NK-92 (cell line): Measurements from ENCODE around the gene TRIP6.

Experiments used
- DNase-seq: peaks from one replicate; lab custom pipeline; 2025; ENCODE audit not compliant: unreplicated experiment; lab: John Stamatoyannopoulos, UW

TRIP6 gene

GRCh38 chr7:100873599-100874299 lies 6.6 kb downstream of the TRIP6 start:
- DNase-seq: no peak

DNA sequence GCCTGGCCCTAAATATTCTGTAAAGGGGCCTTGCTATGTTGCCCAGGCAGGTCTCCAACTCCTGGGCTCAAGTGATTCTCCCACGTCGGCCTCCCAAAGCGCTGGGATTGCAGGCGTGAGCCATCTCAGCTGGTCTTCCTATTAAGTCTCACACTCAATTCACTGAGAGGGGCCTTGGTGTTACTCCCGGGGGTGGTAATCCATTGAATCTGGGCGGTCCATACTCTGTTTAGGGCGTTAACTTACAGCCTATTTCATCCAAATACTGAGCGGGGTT lies 7.1 kb downstream of the TRIP6 start:
- no peak for DNase-seq

DNA sequence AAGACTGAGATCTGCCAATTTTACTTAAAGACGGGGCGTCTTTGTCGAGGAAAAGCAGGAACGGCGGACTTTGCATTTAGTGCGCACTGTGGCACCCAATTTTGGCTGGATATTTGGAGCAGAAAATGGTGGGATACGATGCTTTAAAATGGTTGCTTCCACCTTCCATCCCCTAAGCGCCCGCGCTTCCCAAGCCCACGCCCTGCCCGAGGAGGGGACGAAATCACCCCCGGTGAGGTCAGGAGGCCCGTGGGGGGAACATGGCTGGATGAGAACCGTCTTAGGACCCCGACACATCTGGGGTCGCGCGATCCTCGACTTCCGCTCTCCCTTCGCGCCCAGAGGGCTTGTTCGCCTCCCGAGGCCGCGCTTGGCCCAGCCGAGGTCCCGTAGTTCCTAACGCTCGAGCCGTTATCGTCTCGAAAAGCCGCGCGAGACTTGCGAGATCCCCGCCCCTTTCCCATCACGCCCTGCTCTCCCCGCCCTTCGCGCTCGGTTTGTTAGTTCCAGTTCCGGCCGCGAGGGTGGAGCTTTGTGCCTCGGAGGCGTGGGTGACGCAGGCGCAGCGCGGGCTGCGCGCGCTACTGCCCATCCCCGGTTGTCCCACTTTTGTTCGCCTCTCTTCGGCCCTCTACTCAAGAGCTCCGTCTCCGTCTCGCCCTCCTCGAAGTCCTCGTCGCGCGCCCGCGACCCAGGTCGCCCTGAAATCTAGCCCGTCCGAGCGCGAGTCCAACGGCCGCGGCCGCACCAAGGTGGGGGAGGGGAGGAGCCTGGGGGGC lies 7.6 kb downstream of the TRIP6 start, which contains the start of gene SRRT:
SRRT (plus strand) TSS at position 527 of the 779 bp plus-strand sequence. CDS start 488 bp downstream, outside the sequence.
- peak; percentile 94 for DNase-seq

DNA sequence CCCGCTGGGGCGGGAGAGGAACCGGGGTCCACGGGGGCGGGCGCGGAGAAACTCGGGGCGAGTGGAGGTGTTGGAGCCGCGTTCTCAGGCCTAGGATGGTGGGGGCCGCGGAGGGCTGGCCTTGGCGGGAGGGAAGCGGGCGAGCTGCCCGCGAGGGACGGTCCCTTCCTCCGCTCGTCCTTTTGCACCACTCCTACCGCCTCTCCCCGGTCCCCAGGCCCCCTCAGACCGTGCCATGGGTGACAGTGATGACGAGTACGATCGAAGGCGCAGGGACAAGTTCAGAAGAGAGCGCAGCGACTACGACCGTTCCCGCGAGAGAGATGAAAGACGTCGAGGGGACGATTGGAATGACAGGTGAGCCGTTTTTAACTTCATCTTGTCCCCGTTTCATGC lies 8.2 kb downstream of the TRIP6 start:
- no peak for DNase-seq

DNA sequence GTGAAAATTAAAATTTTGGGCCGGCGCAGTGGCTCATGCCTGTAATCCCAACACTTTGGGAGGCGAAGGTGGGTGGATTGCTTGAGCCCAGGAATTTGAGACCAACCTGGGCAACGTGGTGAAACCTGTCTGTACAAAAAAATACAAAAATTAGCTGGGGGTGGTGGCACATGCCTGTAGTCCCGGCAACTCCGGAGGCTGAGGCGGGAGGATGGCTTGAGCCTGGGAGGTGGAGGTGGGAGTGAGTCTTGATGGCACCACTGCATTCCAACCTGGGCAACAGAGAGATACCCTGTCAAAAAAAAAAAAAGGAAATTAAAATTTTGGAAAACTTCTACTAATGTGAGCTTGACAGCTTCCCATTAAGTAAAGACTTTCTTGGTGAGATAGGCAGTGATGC lies 10.8 kb downstream of the TRIP6 start:
- no peak for DNase-seq

DNA sequence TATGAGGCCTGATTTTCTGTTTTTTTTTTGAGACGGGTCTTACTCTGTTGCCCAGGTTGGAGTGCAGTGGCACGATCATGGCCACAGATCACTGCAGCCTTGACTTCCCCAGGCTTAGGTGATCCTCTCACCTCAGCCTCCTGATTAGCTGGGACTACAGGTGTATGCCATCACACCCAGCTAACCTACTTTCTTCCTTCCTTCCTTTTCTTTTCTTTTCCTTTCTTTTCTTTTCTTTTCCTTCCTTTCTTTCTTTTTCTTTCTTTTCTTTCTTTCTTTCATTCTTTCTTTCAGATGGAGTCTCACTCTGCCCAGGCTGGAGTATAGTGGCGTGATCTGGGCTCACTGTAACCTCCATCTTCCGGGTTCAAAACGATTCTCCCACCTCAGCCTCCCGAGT lies 11.5 kb downstream of the TRIP6 start:
- DNase-seq: no peak

GRCh38 chr7:100879685-100880261 lies 12.6 kb downstream of the TRIP6 start:
- no peak for DNase-seq

GRCh38 chr7:100880645-100881044 lies 13.5 kb downstream of the TRIP6 start:
- no peak for DNase-seq

- no peak for DNase-seq
Measured at GRCh38 chr7:100881136-100881535, 13.9 kb downstream of the TRIP6 start.

DNA sequence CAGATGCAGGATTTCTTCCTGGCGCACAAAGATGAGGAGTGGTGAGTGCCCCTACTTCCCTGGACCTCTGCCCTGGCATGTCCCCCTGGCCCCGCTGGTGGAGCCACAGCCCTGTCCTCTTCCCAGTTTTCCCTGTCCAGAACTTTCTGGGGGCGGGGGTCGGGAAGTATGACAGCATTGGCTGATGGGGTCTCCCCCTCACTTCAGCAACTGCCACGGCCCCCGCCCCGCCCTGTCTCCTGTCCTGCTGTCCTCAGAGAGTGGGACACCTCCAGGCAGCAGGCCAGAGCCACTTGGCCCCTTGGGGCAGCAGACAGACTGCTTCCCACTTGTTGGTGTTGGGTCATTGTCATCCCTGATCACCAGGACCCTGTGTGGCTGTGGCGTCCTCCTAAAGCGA lies 15.0 kb downstream of the TRIP6 start:
- DNase-seq: no peak

GRCh38 chr7:100882785-100883526 lies 15.8 kb downstream of the TRIP6 start:
- DNase-seq: no peak

GRCh38 chr7:100884736-100885439 lies 17.7 kb downstream of the TRIP6 start:
- DNase-seq: no peak

DNA sequence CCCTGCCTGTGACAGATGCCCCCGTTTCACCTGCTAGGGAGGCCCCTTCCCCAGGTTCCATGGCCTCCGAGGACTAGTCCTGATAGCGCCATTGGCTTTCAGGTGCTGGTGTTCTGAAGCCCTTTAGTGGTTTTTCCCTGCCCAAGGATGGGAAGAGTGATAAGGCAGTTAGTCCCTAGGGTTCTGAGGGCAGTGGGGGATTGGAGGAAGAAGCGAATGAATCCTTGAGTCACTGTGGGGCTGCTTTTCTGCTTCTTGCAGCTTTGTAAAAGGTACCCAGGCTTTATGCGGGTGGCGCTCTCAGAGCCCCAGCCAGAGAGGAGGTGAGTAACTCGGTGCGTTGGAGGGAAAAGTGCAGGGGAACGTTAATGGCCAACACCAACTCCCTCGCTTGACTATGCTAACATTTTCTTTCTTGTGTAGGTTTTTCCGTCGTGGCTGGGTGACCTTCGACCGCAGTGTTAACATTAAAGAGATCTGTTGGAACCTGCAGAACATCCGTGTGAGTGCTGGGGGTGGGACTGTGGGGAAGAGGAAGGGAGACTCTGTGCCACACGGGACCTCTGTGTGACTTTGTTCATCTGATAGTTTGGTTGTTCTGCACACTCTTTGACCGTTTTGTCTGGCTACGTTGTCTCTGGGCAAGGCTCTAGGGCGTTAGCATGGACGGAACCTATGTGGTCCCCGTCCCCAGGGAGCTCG lies 18.4 kb downstream of the TRIP6 start:
- no peak for DNase-seq

DNA sequence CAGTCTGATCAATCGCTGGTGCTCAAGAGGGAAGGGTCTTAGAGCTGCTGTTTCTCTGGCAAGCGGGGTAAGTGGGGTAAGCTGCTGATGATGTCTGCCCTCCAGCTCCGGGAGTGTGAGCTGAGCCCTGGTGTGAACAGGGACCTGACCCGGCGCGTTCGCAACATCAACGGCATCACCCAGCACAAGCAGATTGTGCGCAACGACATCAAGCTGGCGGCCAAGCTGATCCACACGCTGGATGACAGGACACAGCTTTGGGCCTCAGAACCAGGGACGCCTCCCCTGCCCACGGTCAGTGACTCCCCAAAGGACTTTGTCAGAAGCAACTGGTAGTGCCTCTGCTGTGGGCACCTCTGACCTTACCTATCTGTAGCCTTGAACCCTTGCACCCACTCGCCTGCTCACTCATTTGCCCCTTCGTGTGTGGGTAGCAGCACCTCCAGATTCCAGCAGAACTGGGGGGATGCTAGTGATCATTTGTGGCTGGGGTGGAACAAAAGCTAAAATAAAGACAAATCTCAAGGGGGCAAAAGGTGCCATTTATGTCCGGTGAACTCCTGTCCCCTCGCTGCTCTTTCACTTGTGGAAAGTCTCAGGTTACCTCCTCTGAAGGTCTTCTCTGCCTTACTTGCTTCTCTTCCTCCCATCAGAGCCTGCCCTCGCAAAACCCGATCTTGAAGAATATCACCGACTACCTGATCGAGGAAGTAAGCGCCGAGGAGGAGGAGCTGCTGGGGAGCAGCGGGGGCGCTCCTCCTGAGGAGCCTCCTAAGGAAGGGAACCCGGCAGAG lies 19.2 kb downstream of the TRIP6 start:
- no peak for DNase-seq

DNA sequence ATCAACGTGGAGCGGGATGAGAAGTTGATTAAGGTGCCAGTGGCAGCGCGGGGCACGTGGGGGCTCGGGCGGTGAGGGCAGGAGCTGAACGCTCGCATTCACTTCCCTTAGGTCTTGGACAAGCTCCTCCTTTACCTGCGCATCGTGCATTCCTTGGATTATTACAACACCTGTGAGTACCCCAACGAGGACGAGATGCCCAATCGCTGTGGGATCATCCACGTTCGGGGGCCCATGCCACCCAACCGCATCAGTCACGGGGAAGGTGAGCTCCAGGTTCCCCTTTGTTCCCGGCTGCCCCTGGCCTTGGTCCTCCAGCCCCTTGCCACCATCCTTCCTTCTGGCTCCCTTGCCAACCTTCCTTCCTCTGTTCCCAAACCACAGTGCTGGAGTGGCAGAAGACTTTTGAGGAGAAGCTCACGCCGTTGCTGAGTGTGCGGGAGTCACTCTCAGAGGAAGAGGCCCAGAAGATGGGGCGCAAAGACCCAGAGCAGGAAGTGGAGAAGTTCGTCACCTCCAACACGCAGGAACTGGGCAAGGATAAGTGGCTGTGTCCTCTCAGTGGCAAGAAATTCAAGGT lies 19.8 kb downstream of the TRIP6 start:
- no peak for DNase-seq

DNA sequence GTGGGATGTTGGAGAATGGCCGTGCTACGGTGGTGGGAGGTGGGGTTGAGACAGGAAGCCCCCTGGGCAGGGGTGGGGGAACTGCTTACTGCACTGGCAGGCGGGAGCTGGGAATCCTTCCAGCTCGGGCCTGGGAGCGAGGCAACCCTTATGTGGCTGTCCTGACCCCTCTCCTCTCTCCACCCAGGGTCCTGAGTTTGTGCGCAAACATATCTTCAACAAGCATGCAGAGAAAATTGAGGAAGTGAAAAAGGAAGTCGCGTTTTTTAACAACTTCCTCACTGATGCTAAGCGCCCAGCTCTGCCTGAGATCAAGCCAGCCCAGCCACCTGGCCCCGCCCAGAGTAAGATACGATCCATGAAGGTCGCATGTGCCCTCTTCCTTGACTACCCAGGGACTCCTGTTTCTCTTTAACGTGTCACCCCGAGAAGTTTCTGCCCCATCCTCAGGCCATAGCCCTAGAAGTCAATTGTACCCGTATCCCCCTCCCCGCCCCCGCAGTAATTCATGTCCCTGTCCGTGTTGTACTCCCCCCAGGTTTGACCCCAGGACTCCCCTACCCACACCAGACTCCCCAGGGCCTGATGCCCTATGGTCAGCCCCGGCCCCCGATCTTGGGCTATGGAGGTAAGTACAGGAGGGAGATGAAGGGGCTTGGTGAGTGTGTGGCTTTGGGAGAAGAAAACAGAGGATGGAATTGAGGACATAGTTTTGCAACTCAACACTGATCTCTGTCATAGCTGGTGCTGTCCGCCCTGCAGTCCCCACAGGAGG lies 20.5 kb downstream of the TRIP6 start:
- no peak for DNase-seq

DNA sequence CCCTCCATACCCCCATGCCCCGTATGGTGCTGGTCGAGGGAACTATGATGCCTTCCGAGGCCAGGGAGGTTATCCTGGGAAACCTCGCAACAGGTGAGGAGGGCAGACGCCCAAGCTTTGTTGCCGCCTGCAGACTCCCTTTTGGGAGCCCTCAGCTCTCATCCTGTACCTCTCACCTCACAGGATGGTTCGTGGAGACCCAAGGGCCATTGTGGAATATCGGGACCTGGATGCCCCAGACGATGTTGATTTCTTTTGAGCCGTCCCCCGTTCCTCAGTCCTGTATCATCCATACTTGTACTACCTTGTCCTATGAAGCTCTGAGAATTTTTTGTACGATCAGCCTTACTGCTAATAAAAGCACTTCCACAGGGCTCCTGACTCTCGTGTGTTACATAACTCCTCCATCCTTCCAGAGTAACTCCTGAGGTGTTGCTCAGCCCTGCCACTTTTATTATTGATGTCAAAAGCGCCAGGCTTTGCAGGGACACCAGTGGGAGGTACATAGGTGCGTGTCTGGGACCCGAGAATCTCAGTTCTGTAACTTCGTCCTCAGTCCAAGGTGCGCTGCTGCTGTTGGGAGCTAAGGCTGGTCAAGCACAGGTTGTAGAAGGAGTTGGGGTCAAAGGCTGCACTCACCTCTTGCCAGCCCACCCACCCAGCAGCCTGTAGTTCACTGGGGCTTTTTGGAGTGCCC lies 21.3 kb downstream of the TRIP6 start:
- DNase-seq: no peak
